HG03575 (cell line): ENCODE data around the gene BDH1.

Experiments
- ATAC-seq: cut with Tn5 transposase; IDR thresholded peaks from one replicate; pipeline ENCODE4 v1.9.1; 2021; ENCODE audit not compliant: unreplicated experiment, insufficient number of reproducible peaks, low FRiP score; ENCODE audit errors: extremely low read depth

Gene BDH1

GRCh38 chr3:197475514-197475913 is 80.3 kb downstream of the BDH1 start:
- ATAC-seq = no peak

DNA sequence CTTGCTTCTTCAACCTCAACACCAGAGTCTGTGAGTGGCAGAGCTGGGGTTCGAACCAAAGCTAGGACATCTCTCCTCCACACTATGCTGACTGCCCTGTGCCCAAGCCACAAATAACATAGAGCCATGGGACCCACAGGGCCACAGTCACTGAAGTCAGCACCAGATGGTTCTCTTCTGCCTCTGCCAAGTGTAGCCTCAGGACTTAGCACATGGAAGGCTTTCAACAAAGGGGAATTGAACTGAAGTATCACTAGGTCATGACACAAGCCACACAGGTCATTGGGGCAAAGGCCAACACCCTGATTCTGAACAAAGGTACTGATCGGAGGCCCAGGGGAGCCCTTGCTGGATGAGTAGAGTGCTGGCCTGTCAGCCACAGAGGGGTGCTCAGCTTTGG is 83.6 kb downstream of the BDH1 start:
- ATAC-seq = no peak

DNA sequence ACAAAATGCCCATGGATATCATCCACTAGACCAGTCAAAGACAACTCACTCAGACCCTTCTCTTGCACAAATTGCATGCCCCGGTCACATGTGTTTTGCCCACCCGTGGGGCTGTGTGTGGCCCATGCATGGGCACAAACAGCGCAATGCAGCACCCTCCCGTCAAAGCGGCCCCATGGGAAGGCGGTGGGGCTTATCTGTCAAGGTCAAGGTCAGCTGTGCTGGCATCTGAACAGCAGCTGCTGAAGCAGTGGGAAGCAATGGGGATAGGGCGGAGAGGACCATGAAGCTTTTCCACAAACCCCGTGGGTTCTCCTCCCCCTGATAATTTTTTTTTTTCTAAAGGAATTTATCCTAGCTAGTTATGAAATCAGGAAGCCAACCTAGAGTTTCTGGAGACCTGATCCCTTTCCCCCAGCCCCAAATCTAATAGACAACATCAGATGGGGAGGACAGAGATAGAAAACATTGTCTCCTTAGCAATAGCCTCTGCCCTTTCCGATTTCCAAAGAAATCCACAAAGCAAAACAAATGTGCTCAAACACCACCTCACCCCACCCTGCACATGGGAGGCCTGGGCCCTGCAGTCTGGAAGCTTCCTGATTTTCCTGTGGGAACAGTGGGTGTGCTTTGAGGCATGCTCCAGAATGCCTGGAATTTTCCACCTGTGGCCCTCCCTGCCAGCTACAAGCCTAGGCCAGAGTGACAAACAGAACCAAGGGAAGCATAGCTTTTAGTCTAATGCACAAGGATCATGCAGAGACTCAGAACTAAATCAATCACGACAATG is 84.4 kb downstream of the BDH1 start:
- no peak for ATAC-seq

GRCh38 chr3:197468866-197469382 is 86.8 kb downstream of the BDH1 start:
- no peak for ATAC-seq

GRCh38 chr3:197468167-197468566 is 87.6 kb downstream of the BDH1 start:
- no peak for ATAC-seq

- no peak for ATAC-seq
Measured at GRCh38 chr3:197466586-197467399, 89.0 kb downstream of the BDH1 start.

GRCh38 chr3:197465996-197466549 is 89.7 kb downstream of the BDH1 start:
- ATAC-seq = no peak

- no peak for ATAC-seq
Measured at GRCh38 chr3:197465197-197465995, 90.4 kb downstream of the BDH1 start.

GRCh38 chr3:197464794-197465193 is 91.0 kb downstream of the BDH1 start:
- no peak for ATAC-seq

- ATAC-seq = no peak
Measured at GRCh38 chr3:197463279-197463678, 92.5 kb downstream of the BDH1 start.

DNA sequence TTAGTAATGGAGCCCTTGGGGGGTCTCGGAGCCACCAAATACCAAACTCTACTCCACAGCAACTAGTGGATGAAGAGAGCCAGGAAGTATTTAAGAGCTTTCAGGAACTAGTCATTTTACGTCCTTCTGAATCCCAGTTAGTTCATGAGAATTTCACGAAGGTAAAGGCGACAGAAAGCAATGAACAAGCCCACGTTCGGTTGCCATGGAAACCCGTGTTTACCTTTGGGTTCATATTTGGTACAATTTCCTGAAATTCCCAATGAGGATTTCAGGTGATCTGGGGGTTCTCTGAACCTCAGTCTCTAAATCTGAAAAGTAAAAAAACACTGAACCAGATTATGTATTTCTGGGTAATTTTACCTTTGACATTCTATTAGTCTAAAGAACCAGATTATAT is 93.0 kb downstream of the BDH1 start:
- ATAC-seq = no peak

DNA sequence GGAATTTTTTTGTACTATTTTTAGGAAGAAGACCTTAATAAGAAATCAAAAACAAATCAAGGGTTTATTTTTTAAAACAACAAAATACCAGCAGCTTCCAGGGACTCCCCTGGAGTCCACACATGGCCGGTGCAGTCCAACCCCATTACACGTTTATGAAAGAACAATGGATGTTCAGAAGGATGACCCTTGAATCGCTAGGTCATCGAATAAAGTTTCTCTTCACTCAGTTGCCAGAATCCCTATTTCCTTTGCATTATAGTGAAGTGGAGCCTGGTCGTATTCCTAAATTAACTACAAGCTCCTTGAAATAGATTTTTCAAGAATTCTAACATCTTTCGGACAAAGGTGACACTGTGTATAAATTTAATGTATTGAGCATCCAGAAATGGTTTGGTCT is 95.1 kb downstream of the BDH1 start:
- ATAC-seq = no peak

DNA sequence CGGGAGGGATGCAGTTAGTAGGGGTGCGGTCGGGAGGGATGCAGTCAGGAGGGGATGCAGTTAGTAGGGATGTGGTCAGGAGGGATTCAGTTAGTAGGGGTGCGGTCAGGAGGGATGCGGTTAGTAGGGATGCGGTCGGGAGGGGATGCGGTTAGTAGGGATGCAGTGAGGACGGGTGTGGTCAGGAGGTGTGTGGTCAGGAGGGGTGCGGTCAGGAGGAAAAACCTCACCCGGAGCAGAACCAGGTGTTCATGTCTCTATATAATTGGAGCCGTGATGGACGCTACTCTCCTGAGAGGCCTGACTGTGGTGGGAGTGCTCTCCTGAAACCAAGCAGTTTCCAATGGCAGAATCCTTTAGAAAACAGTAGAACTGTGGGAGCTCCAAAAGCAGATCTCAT is 95.8 kb downstream of the BDH1 start:
- ATAC-seq = no peak
